Large intestine (tissue), 3 donors: ENCODE data around the gene TCERG1. TPM values are rescaled to one million over a fixed set of nuclear protein-coding genes. Genes with fewer than 3 reads are reported as not detected.

Source experiments
- DNase-seq, 2 donors: peaks; one replicate each; pipeline versions ENCODE4 v3.0.0 to v3.0.0-alpha.2; 2013
- H3K27ac ChIP-seq: one replicate; pipeline ENCODE4 v1.5.1; 2013; ENCODE audit warnings: low read length
- H3K27me3 ChIP-seq: 2 replicates; pipeline ENCODE4 v1.6.1; 2013; ENCODE audit warnings: low read length; ENCODE audit not compliant: control insufficient read depth, insufficient read depth
- H3K36me3 ChIP-seq: 2 replicates; pipeline ENCODE4 v1.6.1; 2013; ENCODE audit warnings: low read length; ENCODE audit not compliant: control insufficient read depth, insufficient read depth
- H3K4me1 ChIP-seq: one replicate; pipeline ENCODE4 v1.6.1; 2013; ENCODE audit warnings: low read length; ENCODE audit not compliant: control insufficient read depth, insufficient read depth
- H3K4me3 ChIP-seq: one replicate; pipeline ENCODE4 v1.5.1; 2013; ENCODE audit warnings: low read length
- H3K9me3 ChIP-seq: one replicate; pipeline ENCODE4 v1.6.1; 2013; ENCODE audit warnings: mild to moderate bottlenecking, low read depth, low read length, moderate library complexity; ENCODE audit not compliant: control insufficient read depth
- WGBS: methylation state at CpG from one replicate; pipeline ENCODE4 v1.1.5; 2013; ENCODE audit warnings: low lambda C conversion rate; ENCODE audit not compliant: insufficient coverage; 5-methylcytosine and 5-hydroxymethylcytosine counted together
- polyA plus RNA-seq: library from polyadenylated mRNA; unstranded; fragments of 120-200 nt; gene quantifications from one replicate; pipeline ENCODE4 v1.2.1, GENCODE V29; 2013

The TCERG1 gene
- polyA plus RNA-seq, 1 donor, result 93.1 TPM

- H3K4me3 ChIP-seq, result no peak overlapping the region
- H3K36me3 ChIP-seq, result peaks cover 54% of the 10 kb centered on the region
- H3K27me3 ChIP-seq, result no peaks in the 10 kb centered on the region
- no peaks in the 10 kb centered on the region for H3K4me1 ChIP-seq
- no CpG with 5 or more reads among the region's 1 CpG for WGBS
- no peaks in the 10 kb centered on the region for H3K9me3 ChIP-seq
- no peak overlapping the region for H3K27ac ChIP-seq
- no peak for DNase-seq
These were observed 28.8 kb downstream of the TCERG1 start for GRCh38 chr5:146475906-146476305.

GRCh38 chr5:146482775-146483174, 35.6 kb downstream of the TCERG1 start:
- H3K4me3 ChIP-seq, result no peak overlapping the region
- 79% methylated on average over 2 of the region's 2 CpGs for WGBS
- H3K4me1 ChIP-seq, result no peaks in the 10 kb centered on the region
- peaks cover 42% of the 10 kb centered on the region for H3K36me3 ChIP-seq
- no peak overlapping the region for H3K27ac ChIP-seq
- no peaks in the 10 kb centered on the region for H3K27me3 ChIP-seq
- H3K9me3 ChIP-seq, result no peaks in the 10 kb centered on the region
- DNase-seq, result no peak

GRCh38 chr5:146484714-146485391, 37.7 kb downstream of the TCERG1 start:
- no peak overlapping the region for H3K4me3 ChIP-seq
- peaks cover 43% of the 10 kb centered on the region for H3K36me3 ChIP-seq
- H3K9me3 ChIP-seq, result no peaks in the 10 kb centered on the region
- DNase-seq, result no peak
- H3K27ac ChIP-seq, result no peak overlapping the region
- no peaks in the 10 kb centered on the region for H3K4me1 ChIP-seq
- H3K27me3 ChIP-seq, result no peaks in the 10 kb centered on the region

- DNase-seq, result no peak
- H3K9me3 ChIP-seq, result no peaks in the 10 kb centered on the region
- H3K4me1 ChIP-seq, result no peaks in the 10 kb centered on the region
- H3K4me3 ChIP-seq, result no peak overlapping the region
- H3K27ac ChIP-seq, result no peak overlapping the region
- WGBS, result 83% methylated on average over 2 of the region's 3 CpGs
- no peaks in the 10 kb centered on the region for H3K27me3 ChIP-seq
- H3K36me3 ChIP-seq, result peaks cover 33% of the 10 kb centered on the region
These were observed 43.1 kb downstream of the TCERG1 start for GRCh38 chr5:146490089-146490843.

- no peak for DNase-seq
- Histone ChIP-seq H3K4me3 (no peak overlapping the region), H3K36me3 (peaks cover 28% of the 10 kb centered on the region), H3K9me3 (no peaks in the 10 kb centered on the region), H3K27me3 (no peaks in the 10 kb centered on the region), H3K4me1 (no peaks in the 10 kb centered on the region), H3K27ac (no peak overlapping the region)
- 80% methylated on average over 1 of the region's 2 CpGs for WGBS
These were observed 47.5 kb downstream of the TCERG1 start for GRCh38 chr5:146494656-146495055.

- 100% methylated on average over 2 of the region's 4 CpGs for WGBS
- Histone ChIP-seq H3K4me1 (no peaks in the 10 kb centered on the region), H3K36me3 (peaks cover 27% of the 10 kb centered on the region), H3K27me3 (no peaks in the 10 kb centered on the region), H3K27ac (no peak overlapping the region), H3K9me3 (no peaks in the 10 kb centered on the region), H3K4me3 (no peak overlapping the region)
- DNase-seq, result no peak
These were observed 52.5 kb downstream of the TCERG1 start for GRCh38 chr5:146499680-146500079.

GRCh38 chr5:146507428-146507827, 60.3 kb downstream of the TCERG1 start:
- no peak for DNase-seq
- Histone ChIP-seq H3K4me3 (no peak overlapping the region), H3K36me3 (peaks cover 59% of the 10 kb centered on the region), H3K27ac (no peak overlapping the region), H3K4me1 (no peaks in the 10 kb centered on the region), H3K27me3 (no peaks in the 10 kb centered on the region), H3K9me3 (no peaks in the 10 kb centered on the region)
- WGBS, result 70% methylated on average over 2 of the region's 5 CpGs

- no peak overlapping the region for H3K27ac ChIP-seq
- H3K9me3 ChIP-seq, result no peaks in the 10 kb centered on the region
- no peak for DNase-seq
- no peaks in the 10 kb centered on the region for H3K27me3 ChIP-seq
- peaks cover 39% of the 10 kb centered on the region for H3K36me3 ChIP-seq
- WGBS, result 93% methylated on average over 5 of the region's 9 CpGs
- H3K4me3 ChIP-seq, result no peak overlapping the region
- H3K4me1 ChIP-seq, result no peaks in the 10 kb centered on the region
These were observed 63.5 kb downstream of the TCERG1 start for GRCh38 chr5:146510559-146511125.

- Histone ChIP-seq H3K4me3 (no peak overlapping the region), H3K9me3 (no peaks in the 10 kb centered on the region), H3K27me3 (no peaks in the 10 kb centered on the region), H3K27ac (no peak overlapping the region), H3K4me1 (no peaks in the 10 kb centered on the region), H3K36me3 (peaks cover 21% of the 10 kb centered on the region)
- DNase-seq, result no peak
- WGBS, result 94% methylated on average over 2 of the region's 2 CpGs
These were observed 66.3 kb downstream of the TCERG1 start for GRCh38 chr5:146513462-146513861.

GRCh38 chr5:146514575-146514974, 67.4 kb downstream of the TCERG1 start:
- no peaks in the 10 kb centered on the region for H3K27me3 ChIP-seq
- no peaks in the 10 kb centered on the region for H3K4me1 ChIP-seq
- H3K4me3 ChIP-seq, result no peak overlapping the region
- DNase-seq, result no peak
- H3K9me3 ChIP-seq, result no peaks in the 10 kb centered on the region
- H3K27ac ChIP-seq, result no peak overlapping the region
- WGBS, result no CpG with 5 or more reads among the region's 1 CpG
- H3K36me3 ChIP-seq, result peaks cover 16% of the 10 kb centered on the region
